SK-N-SH treated with all-trans-retinoic acid at 6 μM for 48 hours (cell line): ENCODE data around the gene PARD3.

Experiments used
- SNAI2 ChIP-seq: fragments of 250-450 bp; sonication (Bioruptor Pico); IDR thresholded peaks from 2 replicates; pipeline ENCODE4 v1.5.0; 2020; ENCODE audit warnings: mild to moderate bottlenecking, moderate library complexity
- TCF4 ChIP-seq: fragments of 250-450 bp; sonication (Bioruptor Pico); IDR thresholded peaks from 2 replicates; pipeline ENCODE4 v1.8.0; 2021; ENCODE audit warnings: mild to moderate bottlenecking, moderate library complexity, borderline replicate concordance
- TSHZ2 ChIP-seq: fragments of 250-450 bp; sonication (Bioruptor Pico); IDR thresholded peaks from 2 replicates; pipeline ENCODE4 v1.5.0; 2020; ENCODE audit warnings: mild to moderate bottlenecking, moderate library complexity
- ZFP3 ChIP-seq: fragments of 250-450 bp; sonication (Bioruptor Pico); IDR thresholded peaks from 2 replicates; pipeline ENCODE4 v1.5.0; 2020; ENCODE audit warnings: mild to moderate bottlenecking, moderate library complexity
- ZFP30 ChIP-seq: fragments of 450-650 bp; formaldehyde crosslinking; IDR thresholded peaks from 2 replicates; pipeline ENCODE4 v1.5.0; 2022; ENCODE audit warnings: mild to moderate bottlenecking, moderate library complexity
- TF ChIP-seq, protein P1 (sequence below): fragments of 250-450 bp; sonication (Bioruptor Pico); IDR thresholded peaks from 2 replicates; pipeline ENCODE4 v1.8.0; 2020; ENCODE audit warnings: mild to moderate bottlenecking, moderate library complexity, borderline replicate concordance

DNA sequence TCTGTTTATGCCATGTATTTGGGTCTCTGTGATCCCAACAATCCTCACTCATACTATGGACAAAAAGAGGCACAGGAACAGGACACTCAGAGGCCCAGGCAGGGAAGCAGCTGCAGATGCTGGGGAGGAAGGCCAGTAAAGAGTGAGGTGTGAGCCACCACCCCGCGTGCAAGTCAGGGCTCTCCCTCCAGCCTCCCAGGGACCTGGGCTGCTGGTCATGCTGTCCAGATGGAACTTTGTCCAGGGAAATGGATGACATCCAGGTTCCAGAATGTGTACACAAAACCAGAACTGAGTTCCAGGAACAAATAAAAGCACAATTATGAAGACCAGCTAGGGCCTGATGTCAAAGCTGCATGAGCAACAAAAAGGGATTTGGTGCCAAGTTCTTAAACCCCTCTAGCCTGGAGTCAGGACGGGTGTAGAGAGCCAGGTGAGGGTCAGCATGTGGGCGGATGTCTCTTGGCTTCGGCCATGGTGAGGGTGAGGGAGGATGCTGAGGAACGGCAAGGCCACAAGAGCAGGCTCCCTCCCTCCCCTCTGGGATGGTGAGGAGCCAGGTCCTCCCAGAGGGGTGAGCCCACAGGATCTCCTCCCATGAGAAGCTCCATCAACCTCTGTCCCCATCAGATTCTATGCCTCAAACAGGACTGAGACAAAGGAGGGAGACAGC, 739.7 kb downstream of the PARD3 start:
- no peak for TF ChIP-seq SNAI2 (CRISPR knock-in tag)
- TF ChIP-seq TSHZ2 (CRISPR knock-in tag), result no peak
- TF ChIP-seq ZFP30, result no peak
- no peak for TF ChIP-seq TCF4 (CRISPR knock-in tag)
- TF ChIP-seq, protein P1, sequence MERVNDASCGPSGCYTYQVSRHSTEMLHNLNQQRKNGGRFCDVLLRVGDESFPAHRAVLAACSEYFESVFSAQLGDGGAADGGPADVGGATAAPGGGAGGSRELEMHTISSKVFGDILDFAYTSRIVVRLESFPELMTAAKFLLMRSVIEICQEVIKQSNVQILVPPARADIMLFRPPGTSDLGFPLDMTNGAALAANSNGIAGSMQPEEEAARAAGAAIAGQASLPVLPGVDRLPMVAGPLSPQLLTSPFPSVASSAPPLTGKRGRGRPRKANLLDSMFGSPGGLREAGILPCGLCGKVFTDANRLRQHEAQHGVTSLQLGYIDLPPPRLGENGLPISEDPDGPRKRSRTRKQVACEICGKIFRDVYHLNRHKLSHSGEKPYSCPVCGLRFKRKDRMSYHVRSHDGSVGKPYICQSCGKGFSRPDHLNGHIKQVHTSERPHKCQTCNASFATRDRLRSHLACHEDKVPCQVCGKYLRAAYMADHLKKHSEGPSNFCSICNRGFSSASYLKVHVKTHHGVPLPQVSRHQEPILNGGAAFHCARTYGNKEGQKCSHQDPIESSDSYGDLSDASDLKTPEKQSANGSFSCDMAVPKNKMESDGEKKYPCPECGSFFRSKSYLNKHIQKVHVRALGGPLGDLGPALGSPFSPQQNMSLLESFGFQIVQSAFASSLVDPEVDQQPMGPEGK, result no peak
- TF ChIP-seq ZFP3 (CRISPR knock-in tag), result no peak
